CD14-positive monocyte (primary cell): ENCODE data around the gene DENND2C. TPM values are rescaled to one million over a fixed set of nuclear protein-coding genes. Genes with fewer than 3 reads are reported as not detected.

ENCODE experiments used
- DNase-seq, 3 donors: peaks; one replicate each; pipeline ENCODE4 v3.0.0-alpha.2; 2011 to 2022
- H2AFZ ChIP-seq: 2 replicates; pipeline ENCODE4 v1.6.0; 2012; ENCODE audit warnings: mild to moderate bottlenecking, low read depth, low read length, inconsistent platforms; ENCODE audit not compliant: insufficient read depth, poor library complexity, severe bottlenecking
- H3K27ac ChIP-seq, 2 donors: 1 replicate in 1 of 2; 2 replicates in 1 of 2; pipeline ENCODE4 v1.5.1; 2012 to 2013; ENCODE audit warnings: low read length in 2 of 2, control low read depth in 1 of 2, inconsistent platforms in 1 of 2, low read depth in 1 of 2, mild to moderate bottlenecking in 1 of 2
- H3K27me3 ChIP-seq, 2 donors: one replicate each; pipeline versions ENCODE4 v1.6.0 to v1.6.1; 2011 to 2013; ENCODE audit warnings: low read length in 2 of 2; ENCODE audit not compliant: control insufficient read depth in 2 of 2, insufficient read depth in 2 of 2
- H3K36me3 ChIP-seq, 2 donors: replicated peaks in 1 of 2; 1 replicate in 1 of 2; 2 replicates in 1 of 2; pipeline versions ENCODE4 v1.5.1 to v1.6.1; 2012 to 2013; ENCODE audit warnings: low read length in 2 of 2, control low read depth in 1 of 2, inconsistent platforms in 1 of 2, mild to moderate bottlenecking in 1 of 2; ENCODE audit not compliant: insufficient read depth in 2 of 2, control insufficient read depth in 1 of 2
- H3K4me1 ChIP-seq, 2 donors: 1 replicate in 1 of 2; 2 replicates in 1 of 2; pipeline versions ENCODE4 v1.5.1 to v1.6.1; 2012 to 2013; ENCODE audit warnings: low read length in 2 of 2, control low read depth in 1 of 2, inconsistent platforms in 1 of 2, mild to moderate bottlenecking in 1 of 2, moderate library complexity in 1 of 2; ENCODE audit not compliant: insufficient read depth in 2 of 2, control insufficient read depth in 1 of 2
- H3K4me2 ChIP-seq: replicated peaks from 2 replicates; pipeline ENCODE3; 2012; ENCODE audit warnings: low read length, moderate library complexity, mild to moderate bottlenecking; ENCODE audit not compliant: poor library complexity, severe bottlenecking; ENCODE audit errors: extremely low read depth
- H3K4me3 ChIP-seq, 3 experiments: fragments of 200-600 bp in 1 of 3; sonication (generic) in 1 of 3; replicated peaks in 1 of 3; 1 replicate in 2 of 3; 2 replicates in 1 of 3; pipeline ENCODE4 v1.5.1; 2011 to 2013; ENCODE audit warnings: low read length in 3 of 3, mild to moderate bottlenecking in 3 of 3, control low read depth in 2 of 3, low read depth in 2 of 3, inconsistent platforms in 1 of 3, moderate library complexity in 1 of 3
- H3K79me2 ChIP-seq: 2 replicates; pipeline ENCODE4 v1.6.0; 2012; ENCODE audit warnings: mild to moderate bottlenecking, control low read depth, inconsistent platforms, low read length, moderate library complexity; ENCODE audit not compliant: insufficient read depth
- H3K9ac ChIP-seq: 2 replicates; pipeline ENCODE4 v1.6.0; 2017; ENCODE audit warnings: low read length, mild to moderate bottlenecking; ENCODE audit not compliant: insufficient read depth, poor library complexity, severe bottlenecking
- H3K9me3 ChIP-seq, 2 donors: replicated peaks in 1 of 2; 1 replicate in 1 of 2; 2 replicates in 1 of 2; pipeline versions ENCODE4 v1.5.1 to v1.6.1; 2012 to 2013; ENCODE audit warnings: low read length in 2 of 2, control low read depth in 1 of 2; ENCODE audit not compliant: control insufficient read depth in 1 of 2, insufficient read depth in 1 of 2
- H4K20me1 ChIP-seq: 2 replicates; pipeline ENCODE4 v1.6.0; 2012; ENCODE audit warnings: mild to moderate bottlenecking, low read length, control low read depth, moderate library complexity; ENCODE audit not compliant: insufficient read depth
- H3K27ac Mint-ChIP-seq, 7 donors: one replicate each; pipeline ENCODE4 v1.8.0; 2020; ENCODE audit warnings: mild to moderate bottlenecking in 7 of 7, mixed read lengths in 7 of 7, moderate library complexity in 6 of 7, inconsistent platforms in 2 of 7
- H3K27me3 Mint-ChIP-seq, 3 donors: one replicate each; pipeline ENCODE4 v1.8.0; 2021 to 2022; ENCODE audit warnings: low read depth in 3 of 3, mild to moderate bottlenecking in 3 of 3, mixed read lengths in 3 of 3, moderate library complexity in 3 of 3, inconsistent platforms in 1 of 3
- H3K36me3 Mint-ChIP-seq, 2 donors: one replicate each; pipeline ENCODE4 v1.8.0; 2020; ENCODE audit warnings: mixed read lengths in 2 of 2, inconsistent platforms in 1 of 2, mild to moderate bottlenecking in 1 of 2
- H3K4me1 Mint-ChIP-seq: one replicate; pipeline ENCODE4 v1.8.0; 2020; ENCODE audit warnings: mild to moderate bottlenecking, mixed read lengths
- H3K4me3 Mint-ChIP-seq, 2 donors: one replicate each; pipeline ENCODE4 v1.8.0; 2020; ENCODE audit warnings: mild to moderate bottlenecking in 2 of 2, mixed read lengths in 2 of 2, moderate library complexity in 1 of 2
- H3K9me3 Mint-ChIP-seq, 7 donors: one replicate each; pipeline ENCODE4 v1.8.0; 2020 to 2022; ENCODE audit warnings: mixed read lengths in 7 of 7, mild to moderate bottlenecking in 6 of 7, moderate library complexity in 6 of 7, inconsistent platforms in 2 of 7
- CTCF ChIP-seq: fragments of 200-600 bp; IDR thresholded peaks from one replicate; pipeline ENCODE4 v1.8.0; 2022; ENCODE audit warnings: antibody characterized with exemption, mild to moderate bottlenecking
- WGBS: methylation state at CpG from one replicate; pipeline ENCODE4 v1.1.5; 2013; ENCODE audit warnings: missing lambda C conversion rate; ENCODE audit not compliant: insufficient coverage; 5-methylcytosine and 5-hydroxymethylcytosine counted together
- intact Hi-C, 2 donors: fragments of 100-400 bp; cut with micrococcal nuclease; formaldehyde crosslinking; loops; one replicate each; pipeline versions ENCODE4 v1.15.0 to v1.15.1; 2023
- polyA plus RNA-seq, 3 donors: library from polyadenylated mRNA; depleted of rRNA in 1 of 3; unstranded in 2 of 3; stranded (reverse) in 1 of 3; fragments of 300-500 nt in 2 of 3; fragments of >200 nt in 1 of 3; fragmentation: Illumina TruSeq in 2 of 3; gene quantifications; 1 replicate in 2 of 3; 2 replicates in 1 of 3; pipeline ENCODE4 v1.2.3, GENCODE V29; 2012 to 2021

The DENND2C gene
- polyA plus RNA-seq, 3 donors = 0.03 to 0.07 (median 0.06) TPM

DNA sequence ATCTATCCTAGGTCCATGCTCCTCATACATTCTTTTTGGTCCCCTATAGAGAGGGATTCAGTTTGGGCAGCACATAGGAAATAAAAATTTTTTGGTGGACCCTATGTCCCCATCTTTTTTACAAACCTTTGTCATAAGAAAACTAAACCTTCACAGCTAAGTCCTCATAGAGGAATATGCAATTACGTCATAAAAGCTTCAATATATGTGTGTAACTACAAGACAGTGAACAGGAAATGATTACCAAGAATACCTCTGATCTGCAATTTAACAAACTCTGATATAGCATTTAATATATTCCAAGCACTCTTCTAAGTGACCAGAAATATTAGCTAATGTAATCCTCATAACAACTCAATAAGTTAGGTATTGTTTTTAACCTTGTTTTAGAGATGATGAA, 6.3 kb upstream of the DENND2C start:
- Mint-ChIP-seq H3K36me3 (no peaks in the 10 kb centered on the region), H3K9me3 (peaks cover 0 to 3% (median 0%) of the 10 kb centered on the region in 7 donors), H3K27ac (no peak overlapping the region), H3K4me3 (no peak overlapping the region), H3K4me1 (no peaks in the 10 kb centered on the region), H3K27me3 (peaks cover 6 to 17% (median 17%) of the 10 kb centered on the region in 3 donors)
- no peak for TF ChIP-seq CTCF
- no peaks in the 10 kb centered on the region for H3K79me2 ChIP-seq
- no CpG with 5 or more reads among the region's 1 CpG for WGBS
- H3K27ac ChIP-seq = no peak overlapping the region
- H3K9me3 ChIP-seq = no peaks in the 10 kb centered on the region
- no peaks in the 10 kb centered on the region for H4K20me1 ChIP-seq
- intact Hi-C loops = no loop called here
- no peak overlapping the region for H3K4me2 ChIP-seq
- H3K4me1 ChIP-seq = no peaks in the 10 kb centered on the region
- no peak for DNase-seq
- no peaks in the 10 kb centered on the region for H3K36me3 ChIP-seq
- H3K9ac ChIP-seq = no peak overlapping the region
- H3K4me3 ChIP-seq = no peak overlapping the region
- H2AFZ ChIP-seq = no peak overlapping the region
- peaks cover 4 to 6% of the 10 kb centered on the region in 2 donors for H3K27me3 ChIP-seq

- Histone ChIP-seq H3K27ac (no peak overlapping the region), H4K20me1 (no peaks in the 10 kb centered on the region), H3K4me1 (peaks cover 10 to 14% of the 10 kb centered on the region in 2 donors), H3K9ac (no peak overlapping the region), H3K36me3 (no peaks in the 10 kb centered on the region), H3K79me2 (no peaks in the 10 kb centered on the region), H3K4me2 (no peak overlapping the region), H3K27me3 (peaks cover 6 to 24% of the 10 kb centered on the region in 2 donors), H3K4me3 (no peak overlapping the region), H3K9me3 (no peaks in the 10 kb centered on the region), H2AFZ (no peak overlapping the region)
- Mint-ChIP-seq H3K36me3 (peaks cover 0 to 2% of the 10 kb centered on the region in 2 donors), H3K27me3 (peaks cover 27 to 34% (median 27%) of the 10 kb centered on the region in 3 donors), H3K27ac (no peak overlapping the region), H3K4me3 (no peak overlapping the region), H3K9me3 (peaks cover 0 to 3% (median 0%) of the 10 kb centered on the region in 7 donors), H3K4me1 (peaks cover 13% of the 10 kb centered on the region)
- 92% methylated on average over 7 of the region's 7 CpGs for WGBS
- no peak for TF ChIP-seq CTCF
- no peak for DNase-seq
- intact Hi-C loops = no loop called here
Observed at GRCh38 chr1:114671939-114672275, 2.1 kb upstream of the DENND2C start.
